Upper lobe of left lung (tissue), 6 donors: ENCODE data around the gene FAM149B1. TPM values are rescaled to one million over a fixed set of nuclear protein-coding genes. Genes with fewer than 3 reads are reported as not detected.

Source experiments
- ATAC-seq, 2 donors: fragments of 200-7000 bp; cut with Tn5 transposase; one replicate each; pipeline ENCODE4 v1.9.1; 2022; ENCODE audit warnings: mild to moderate bottlenecking in 2 of 2, moderate library complexity in 2 of 2; ENCODE audit not compliant: low FRiP score in 2 of 2
- DNase-seq, 2 donors: peaks; one replicate each; pipeline ENCODE4 v3.0.0-alpha.2; 2019 to 2020
- H3K27ac ChIP-seq, 4 donors: fragments of 200-600 bp; sonication (generic); one replicate each; pipeline ENCODE4 v1.5.1; 2016 to 2019
- H3K27me3 ChIP-seq, 4 donors: fragments of 200-600 bp; sonication (generic); one replicate each; pipeline ENCODE4 v1.5.1; 2017 to 2019
- H3K36me3 ChIP-seq, 4 donors: fragments of 200-600 bp; sonication (generic); one replicate each; pipeline ENCODE4 v1.5.1; 2016 to 2019
- H3K4me1 ChIP-seq, 4 donors: fragments of 200-600 bp; sonication (generic); one replicate each; pipeline ENCODE4 v1.5.1; 2018 to 2019
- H3K4me3 ChIP-seq, 4 donors: fragments of 200-600 bp; sonication (generic); one replicate each; pipeline ENCODE4 v1.5.1; 2017 to 2019; ENCODE audit warnings: mild to moderate bottlenecking in 2 of 4, moderate library complexity in 1 of 4
- H3K9me3 ChIP-seq, 4 donors: fragments of 200-600 bp; sonication (generic); one replicate each; pipeline ENCODE4 v1.5.1; 2018 to 2019
- EP300 ChIP-seq, 4 donors: sonication (generic); formaldehyde crosslinking; IDR thresholded peaks; one replicate each; pipeline ENCODE4 v1.5.1; 2017; ENCODE audit warnings: antibody characterized with exemption in 4 of 4, control low read depth in 2 of 4
- POLR2A ChIP-seq, 4 donors: fragments of 450-650 bp; IDR thresholded peaks; one replicate each; pipeline ENCODE4 v1.5.1; 2016 to 2017; ENCODE audit warnings: antibody characterized with exemption in 4 of 4, mild to moderate bottlenecking in 2 of 4
- POLR2AphosphoS5 ChIP-seq, 2 donors: sonication (generic); formaldehyde crosslinking; IDR thresholded peaks; one replicate each; pipeline ENCODE4 v1.5.1; 2017; ENCODE audit warnings: antibody characterized with exemption in 2 of 2
- WGBS, 2 donors: methylation state at CpG; one replicate each; pipeline ENCODE4 v1.1.5; 2017 to 2018; 5-methylcytosine and 5-hydroxymethylcytosine counted together
- total RNA-seq, 6 donors: library from RNA; depleted of rRNA in 4 of 6; stranded (reverse); fragments of >200 nt in 4 of 6; gene quantifications; one replicate each; pipeline versions ENCODE4 v1.1.0 to v1.2.1, GENCODE V29; 2016 to 2021
- TF ChIP-seq, protein P1 (sequence below), 6 experiments: fragments of 450-650 bp in 4 of 6; fragments of 200-600 bp in 2 of 6; sonication (generic) in 2 of 6; IDR thresholded peaks; one replicate each; pipeline ENCODE4 v1.5.1; 2016 to 2019; ENCODE audit warnings: antibody characterized with exemption in 6 of 6
- donor health status: DM: no; HTN: no; CAD: no; lungs with moderate emphysema.
- donor health status: DM: no; HTN: yes; CAD: no; lungs with severe emphysema.

The FAM149B1 gene
- total RNA-seq, 6 donors from 2014 or later, result 11.4 to 38.8 (median 18.7) TPM

DNA sequence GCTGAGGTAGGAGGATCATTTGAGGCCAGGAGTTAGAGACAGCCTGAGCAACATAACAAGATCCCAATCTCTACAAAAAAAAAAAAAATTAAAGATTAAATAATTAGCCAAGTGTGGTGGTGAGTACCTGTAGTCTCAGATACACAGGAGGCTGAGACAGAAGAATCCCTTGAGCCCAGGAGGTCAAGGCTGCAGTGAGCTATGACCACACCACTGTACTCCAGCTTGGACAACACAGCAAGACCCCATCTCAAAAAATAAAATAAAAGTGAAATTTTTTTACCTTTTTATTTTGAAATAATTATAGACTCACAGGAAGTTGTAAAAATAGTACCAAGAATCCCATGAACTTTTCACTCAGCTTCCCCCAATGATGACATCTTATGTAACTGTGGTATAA is 4.9 kb downstream of the FAM149B1 start:
- no peak for DNase-seq
- no peak overlapping the region for H3K27ac ChIP-seq
- H3K27me3 ChIP-seq, result no peaks in the 10 kb centered on the region
- no peak overlapping the region for H3K4me3 ChIP-seq
- peaks cover 6 to 8% (median 7%) of the 10 kb centered on the region in 4 donors for H3K4me1 ChIP-seq
- no peaks in the 10 kb centered on the region for H3K9me3 ChIP-seq
- peaks cover 3 to 23% (median 9%) of the 10 kb centered on the region in 4 donors for H3K36me3 ChIP-seq
- TF ChIP-seq EP300 (IDR thresholded peaks at IDR 0.05) (no peak), POLR2A (IDR thresholded peaks at IDR 0.05) (no peak), POLR2AphosphoS5 (IDR thresholded peaks at IDR 0.05) (no peak)
- TF ChIP-seq, protein P1, sequence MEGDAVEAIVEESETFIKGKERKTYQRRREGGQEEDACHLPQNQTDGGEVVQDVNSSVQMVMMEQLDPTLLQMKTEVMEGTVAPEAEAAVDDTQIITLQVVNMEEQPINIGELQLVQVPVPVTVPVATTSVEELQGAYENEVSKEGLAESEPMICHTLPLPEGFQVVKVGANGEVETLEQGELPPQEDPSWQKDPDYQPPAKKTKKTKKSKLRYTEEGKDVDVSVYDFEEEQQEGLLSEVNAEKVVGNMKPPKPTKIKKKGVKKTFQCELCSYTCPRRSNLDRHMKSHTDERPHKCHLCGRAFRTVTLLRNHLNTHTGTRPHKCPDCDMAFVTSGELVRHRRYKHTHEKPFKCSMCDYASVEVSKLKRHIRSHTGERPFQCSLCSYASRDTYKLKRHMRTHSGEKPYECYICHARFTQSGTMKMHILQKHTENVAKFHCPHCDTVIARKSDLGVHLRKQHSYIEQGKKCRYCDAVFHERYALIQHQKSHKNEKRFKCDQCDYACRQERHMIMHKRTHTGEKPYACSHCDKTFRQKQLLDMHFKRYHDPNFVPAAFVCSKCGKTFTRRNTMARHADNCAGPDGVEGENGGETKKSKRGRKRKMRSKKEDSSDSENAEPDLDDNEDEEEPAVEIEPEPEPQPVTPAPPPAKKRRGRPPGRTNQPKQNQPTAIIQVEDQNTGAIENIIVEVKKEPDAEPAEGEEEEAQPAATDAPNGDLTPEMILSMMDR (IDR thresholded peaks at IDR 0.05), result no peak
- ATAC-seq, result no peak

DNA sequence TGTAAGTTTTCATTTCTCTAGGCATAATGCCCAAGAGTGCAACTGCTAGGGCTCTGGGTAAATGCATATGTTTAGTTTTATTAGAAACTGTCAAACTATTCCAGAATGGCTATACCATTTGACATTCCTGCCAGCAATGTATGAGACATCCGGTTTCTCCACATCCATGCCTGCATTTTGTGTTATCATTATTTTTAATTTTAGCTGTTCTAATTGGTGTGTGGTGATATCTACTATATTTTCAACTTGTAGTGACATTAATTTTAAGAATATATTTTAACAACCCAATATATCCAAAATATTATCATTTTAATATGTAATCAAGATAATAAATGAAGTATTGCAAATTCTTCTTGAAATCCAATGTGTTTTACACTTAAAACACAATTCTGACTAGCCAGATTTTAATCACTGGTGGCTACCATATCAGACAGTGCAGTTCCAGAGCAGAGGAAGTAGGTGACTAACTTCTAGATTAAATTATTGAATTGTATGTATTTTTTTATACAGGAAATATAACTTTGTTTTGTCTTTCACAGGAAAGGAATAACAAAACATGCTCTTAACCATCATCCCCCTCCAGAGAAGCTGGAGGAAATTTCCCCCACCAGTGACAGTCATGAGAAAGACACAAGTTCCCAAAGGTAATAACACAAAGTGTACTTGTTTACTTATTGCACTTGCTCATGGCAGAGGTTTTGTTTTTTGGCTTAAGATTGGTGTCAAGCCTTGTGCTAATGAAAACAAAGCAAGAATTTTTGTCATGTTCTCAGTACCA is 6.4 kb downstream of the FAM149B1 start:
- Histone ChIP-seq H3K36me3 (peaks cover 4 to 34% (median 12%) of the 10 kb centered on the region in 4 donors), H3K9me3 (no peaks in the 10 kb centered on the region), H3K27me3 (no peaks in the 10 kb centered on the region), H3K27ac (no peak overlapping the region), H3K4me1 (no peaks in the 10 kb centered on the region), H3K4me3 (no peak overlapping the region)
- 90 to 92% methylated on average over 1 of the region's 1 CpG for WGBS, 2 donors
- no peak for TF ChIP-seq POLR2A (IDR thresholded peaks at IDR 0.05)
- TF ChIP-seq, protein P1 (IDR thresholded peaks at IDR 0.05), result no peak
- TF ChIP-seq POLR2AphosphoS5 (IDR thresholded peaks at IDR 0.05), result no peak
- no peak for TF ChIP-seq EP300 (IDR thresholded peaks at IDR 0.05)
- ATAC-seq, result no peak
- no peak for DNase-seq

DNA sequence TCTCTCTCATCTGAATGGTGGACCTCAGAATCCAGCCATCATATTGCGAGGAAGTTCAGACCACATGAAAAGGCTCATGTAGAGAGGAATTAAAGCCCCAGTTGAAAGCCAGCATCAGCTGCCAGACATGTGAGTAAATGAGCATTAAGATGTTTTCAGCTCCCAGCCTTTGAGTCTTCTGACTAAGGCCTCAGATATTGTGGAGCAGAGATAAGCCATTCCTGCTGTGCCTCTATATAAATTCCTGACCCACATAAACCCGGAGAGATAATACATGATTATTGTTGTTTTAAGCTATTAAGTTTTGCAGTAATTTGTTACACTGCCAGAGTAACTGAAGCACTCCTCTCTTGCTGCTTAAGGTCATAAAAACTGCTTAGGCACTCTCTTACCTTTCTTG is 14.6 kb downstream of the FAM149B1 start:
- no peaks in the 10 kb centered on the region for H3K9me3 ChIP-seq
- WGBS, 2 donors, result 96 to 98% methylated on average over 2 of the region's 2 CpGs
- TF ChIP-seq EP300 (IDR thresholded peaks at IDR 0.05) (no peak), POLR2AphosphoS5 (IDR thresholded peaks at IDR 0.05) (no peak), POLR2A (IDR thresholded peaks at IDR 0.05) (no peak)
- TF ChIP-seq, protein P1 (IDR thresholded peaks at IDR 0.05), result no peak
- no peaks in the 10 kb centered on the region for H3K4me1 ChIP-seq
- no peaks in the 10 kb centered on the region for H3K27me3 ChIP-seq
- H3K36me3 ChIP-seq, result peaks cover 4 to 44% (median 16%) of the 10 kb centered on the region in 4 donors
- no peak overlapping the region for H3K27ac ChIP-seq
- H3K4me3 ChIP-seq, result no peak overlapping the region
- no peak for ATAC-seq
- DNase-seq, result no peak

DNA sequence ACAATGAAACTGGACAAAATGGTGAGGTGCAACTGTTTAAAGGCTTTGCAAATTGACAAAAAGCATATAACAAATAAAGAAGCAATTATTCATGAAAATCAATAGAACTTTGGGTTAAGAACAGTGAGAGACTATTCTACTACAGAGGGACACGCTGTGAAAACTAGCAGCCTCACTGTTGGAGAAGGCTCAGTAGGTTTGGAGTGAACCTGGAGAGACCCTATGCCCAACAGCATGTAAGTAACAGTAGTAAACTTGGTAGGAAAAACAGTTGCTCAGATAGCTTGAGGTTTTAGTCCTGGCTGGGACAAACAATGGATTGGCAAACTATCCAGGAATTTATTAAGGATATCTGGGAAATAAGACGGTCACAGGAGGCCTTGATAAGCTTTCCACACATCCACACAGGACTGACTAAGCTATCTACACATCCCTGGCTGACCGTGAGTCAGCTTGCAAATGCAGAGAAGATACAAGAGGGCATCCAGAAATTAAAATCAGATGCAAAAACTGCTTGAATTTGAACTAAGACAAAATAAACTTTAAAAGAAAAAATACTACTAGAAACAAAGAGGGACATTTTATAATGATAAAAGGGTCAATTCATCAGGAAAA is 15.9 kb downstream of the FAM149B1 start:
- DNase-seq (no peak), ATAC-seq (no peak)
- TF ChIP-seq POLR2A (IDR thresholded peaks at IDR 0.05), result no peak
- no peak for TF ChIP-seq EP300 (IDR thresholded peaks at IDR 0.05)
- TF ChIP-seq POLR2AphosphoS5 (IDR thresholded peaks at IDR 0.05), result no peak
- TF ChIP-seq, protein P1 (IDR thresholded peaks at IDR 0.05), result no peak
- WGBS, 2 donors, result 92 to 95% methylated on average over 3 of the region's 3 CpGs
- H3K9me3 ChIP-seq, result no peaks in the 10 kb centered on the region
- H3K27me3 ChIP-seq, result no peaks in the 10 kb centered on the region
- no peak overlapping the region for H3K27ac ChIP-seq
- H3K36me3 ChIP-seq, result peaks cover 0 to 36% (median 13%) of the 10 kb centered on the region in 4 donors
- H3K4me3 ChIP-seq, result no peak overlapping the region
- H3K4me1 ChIP-seq, result no peaks in the 10 kb centered on the region
